ENCODE data around the gene CYP17A1.

Gene CYP17A1

GRCh38 chr10:102802920-102803534 is 34.2 kb downstream of the CYP17A1 start:
- DNase-seq = peak; percentile 92 to 98 (median 97)

- DNase-seq = peak; percentile 45 to 58 (median 56)
Observed at GRCh38 chr10:102801978-102802377, 35.2 kb downstream of the CYP17A1 start.

- DNase-seq = peak; percentile 68 to 72 (median 72)
Observed at GRCh38 chr10:102801496-102801895, 35.7 kb downstream of the CYP17A1 start.

GRCh38 chr10:102800611-102801335 is 36.4 kb downstream of the CYP17A1 start:
- DNase-seq = no peak

GRCh38 chr10:102799691-102800471 is 37.3 kb downstream of the CYP17A1 start:
- DNase-seq = no peak

- DNase-seq = peak; percentile 80 to 84 (median 83)
Observed at GRCh38 chr10:102796407-102797176, 40.6 kb downstream of the CYP17A1 start.

- DNase-seq = no peak
Observed at GRCh38 chr10:102795453-102796406, 41.5 kb downstream of the CYP17A1 start.

- no peak for DNase-seq
Observed at GRCh38 chr10:102791754-102792395, 45.3 kb downstream of the CYP17A1 start.

- DNase-seq = peak; percentile 83 to 93 (median 91)
Observed at GRCh38 chr10:102785818-102786217, 51.4 kb downstream of the CYP17A1 start.

- peak in 2 of 3 donors; percentile 38 to 39 for DNase-seq
Observed at GRCh38 chr10:102783568-102783967, 53.6 kb downstream of the CYP17A1 start.

- peak in 1 of 3 donors; percentile 52 for DNase-seq
Observed at GRCh38 chr10:102782673-102783551, 54.3 kb downstream of the CYP17A1 start.

GRCh38 chr10:102781921-102782557 is 55.2 kb downstream of the CYP17A1 start:
- DNase-seq = no peak

- no peak for DNase-seq
Observed at GRCh38 chr10:102781090-102781920, 55.9 kb downstream of the CYP17A1 start.
